ENCODE data around the gene RASGEF1B. TPM values are rescaled to one million over a fixed set of nuclear protein-coding genes. Genes with fewer than 3 reads are reported as not detected.

RASGEF1B gene
- total and polyA plus RNA-seq, 4 donors, result 16.0 to 62.0 (median 27.1) TPM

- Histone ChIP-seq H3K27ac (ENCODE audit: low read depth in 1 of 2, low read length in 1 of 2) (no peak overlapping the region), H3K27me3 (ENCODE audit: control insufficient read depth in 3 of 3, insufficient read depth in 3 of 3, low read length in 2 of 3) (no peaks in the 10 kb centered on the region), H3K9ac (ENCODE audit: insufficient read depth in 1 of 2, low read length in 2 of 2) (no peak overlapping the region), H3K36me3 (ENCODE audit: control insufficient read depth in 4 of 4, insufficient read depth in 4 of 4, low read length in 4 of 4) (peaks cover 9 to 23% (median 13%) of the 10 kb centered on the region in 4 donors), H3K4me3 (no peak overlapping the region), H3K4me1 (ENCODE audit: control insufficient read depth in 5 of 5, insufficient read depth in 5 of 5, low read length in 5 of 5) (peaks cover 0 to under 1% (median 0%) of the 10 kb centered on the region in 5 donors), H3K9me3 (ENCODE audit: control insufficient read depth in 4 of 4, insufficient read depth in 3 of 4, low read length in 3 of 4) (no peaks in the 10 kb centered on the region)
- TF ChIP-seq CTCF (IDR thresholded peaks at IDR 0.05; ENCODE audit: control extremely low read depth, extremely low read depth), result no peak
- DNase-seq (no peak), ATAC-seq (ENCODE audit: insufficient read depth, low FRiP score) (no peak)
Observed at GRCh38 chr4:81436096-81436495, 35.6 kb downstream of the RASGEF1B start.

GRCh38 chr4:81432825-81433224, 38.9 kb downstream of the RASGEF1B start:
- Histone ChIP-seq H3K4me1 (ENCODE audit: control insufficient read depth in 5 of 5, insufficient read depth in 5 of 5, low read length in 5 of 5) (peaks cover 0 to 3% (median 0%) of the 10 kb centered on the region in 5 donors), H3K4me3 (no peak overlapping the region), H3K9me3 (ENCODE audit: control insufficient read depth in 4 of 4, insufficient read depth in 3 of 4, low read length in 3 of 4) (peaks cover 0 to 2% (median 0%) of the 10 kb centered on the region in 4 donors), H3K27me3 (ENCODE audit: control insufficient read depth in 3 of 3, insufficient read depth in 3 of 3, low read length in 2 of 3) (no peaks in the 10 kb centered on the region), H3K27ac (ENCODE audit: low read depth in 1 of 2, low read length in 1 of 2) (no peak overlapping the region), H3K9ac (ENCODE audit: insufficient read depth in 1 of 2, low read length in 2 of 2) (no peak overlapping the region), H3K36me3 (ENCODE audit: control insufficient read depth in 4 of 4, insufficient read depth in 4 of 4, low read length in 4 of 4) (peaks cover 0 to 23% (median 11%) of the 10 kb centered on the region in 4 donors)
- ATAC-seq (ENCODE audit: insufficient read depth, low FRiP score) (no peak), DNase-seq (no peak)
- TF ChIP-seq CTCF (IDR thresholded peaks at IDR 0.05; ENCODE audit: control extremely low read depth, extremely low read depth), result no peak
- WGBS, 2 donors, result 87 to 100% methylated on average over 4 of the region's 4 CpGs

DNA sequence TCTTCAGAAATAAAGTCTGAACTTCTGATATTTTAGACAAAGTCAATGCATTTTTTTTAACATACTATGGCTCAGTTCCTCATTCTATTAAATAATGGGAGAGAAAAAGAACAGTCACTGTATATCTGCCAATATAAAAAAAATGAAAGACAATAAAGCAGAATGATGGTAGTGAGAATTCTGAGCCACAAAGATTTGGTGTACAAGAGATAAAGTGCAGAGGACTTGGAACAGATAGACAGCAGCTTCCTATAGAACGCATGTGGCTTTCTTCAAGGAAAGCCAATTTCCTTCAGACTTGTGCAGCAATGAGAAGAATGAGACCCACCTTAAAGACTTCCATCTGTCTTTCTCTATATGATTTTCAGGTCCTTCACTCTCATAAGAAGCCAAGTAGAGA, 39.7 kb downstream of the RASGEF1B start:
- no peak overlapping the region for H3K4me3 ChIP-seq
- H3K9me3 ChIP-seq (ENCODE audit: control insufficient read depth in 4 of 4, insufficient read depth in 3 of 4, low read length in 3 of 4), result peaks cover 0 to 2% (median 0%) of the 10 kb centered on the region in 4 donors
- no peak for TF ChIP-seq CTCF (IDR thresholded peaks at IDR 0.05; ENCODE audit: control extremely low read depth, extremely low read depth)
- ATAC-seq (ENCODE audit: insufficient read depth, low FRiP score) (no peak), DNase-seq (no peak)
- no peak overlapping the region for H3K27ac ChIP-seq (ENCODE audit: low read depth in 1 of 2, low read length in 1 of 2)
- peaks cover 0 to 27% (median 14%) of the 10 kb centered on the region in 4 donors for H3K36me3 ChIP-seq (ENCODE audit: control insufficient read depth in 4 of 4, insufficient read depth in 4 of 4, low read length in 4 of 4)
- WGBS, 2 donors, result 29 to 70% methylated on average over 1 of the region's 1 CpG
- H3K4me1 ChIP-seq (ENCODE audit: control insufficient read depth in 5 of 5, insufficient read depth in 5 of 5, low read length in 5 of 5), result peaks cover 0 to 12% (median 0%) of the 10 kb centered on the region in 5 donors
- H3K9ac ChIP-seq (ENCODE audit: insufficient read depth in 1 of 2, low read length in 2 of 2), result no peak overlapping the region
- no peaks in the 10 kb centered on the region for H3K27me3 ChIP-seq (ENCODE audit: control insufficient read depth in 3 of 3, insufficient read depth in 3 of 3, low read length in 2 of 3)

- peaks cover 0 to 29% (median 19%) of the 10 kb centered on the region in 4 donors for H3K36me3 ChIP-seq (ENCODE audit: control insufficient read depth in 4 of 4, insufficient read depth in 4 of 4, low read length in 4 of 4)
- ATAC-seq (ENCODE audit: insufficient read depth, low FRiP score), result no peak
- 98% methylated on average over 25 of the region's 25 CpGs for WGBS, 2 donors
- H3K27ac ChIP-seq (ENCODE audit: low read depth in 1 of 2, low read length in 1 of 2), result no peak overlapping the region
- no peak for TF ChIP-seq CTCF (IDR thresholded peaks at IDR 0.05; ENCODE audit: control extremely low read depth, extremely low read depth)
- H3K4me3 ChIP-seq, result no peak overlapping the region
- DNase-seq, result no peak
- peaks cover 0 to 25% (median 5%) of the 10 kb centered on the region in 5 donors for H3K4me1 ChIP-seq (ENCODE audit: control insufficient read depth in 5 of 5, insufficient read depth in 5 of 5, low read length in 5 of 5)
- no peak overlapping the region for H3K9ac ChIP-seq (ENCODE audit: insufficient read depth in 1 of 2, low read length in 2 of 2)
- no peaks in the 10 kb centered on the region for H3K27me3 ChIP-seq (ENCODE audit: control insufficient read depth in 3 of 3, insufficient read depth in 3 of 3, low read length in 2 of 3)
- H3K9me3 ChIP-seq (ENCODE audit: control insufficient read depth in 4 of 4, insufficient read depth in 3 of 4, low read length in 3 of 4), result peaks cover 0 to 2% (median 0%) of the 10 kb centered on the region in 4 donors
Observed at GRCh38 chr4:81429607-81430006, 42.1 kb downstream of the RASGEF1B start.

Data from lung (tissue), 12 donors.